ENCODE measurements around the gene ZNF146.

- TF ChIP-seq CTCF (optimal IDR thresholded peaks at IDR 0.05 in 1 of 3, IDR thresholded peaks at IDR 0.05 in 1 of 3, conservative IDR thresholded peaks at IDR 0.05 in 1 of 3; ENCODE audit: extremely low read depth in 1 of 3, insufficient read depth in 2 of 3, low read length in 3 of 3) (no peak), EZH2 (IDR thresholded peaks at IDR 0.05; ENCODE audit: low read length) (no peak)
Observed at GRCh38 chr19:36207605-36208252, 7.2 kb upstream of the ZNF146 start.

Data from keratinocyte (primary cell).